Renal cortex interstitium (tissue), 11 donors: ENCODE data around the gene RIPK1. TPM values are rescaled to one million over a fixed set of nuclear protein-coding genes. Genes with fewer than 3 reads are reported as not detected.
A peak's percentile ranks its signal among the peaks of the same experiment; 100 is the strongest.
"Not testable (repeated sequence)": the region's sequence is repeated elsewhere in the genome, so short reads cannot be mapped to it uniquely, and the experiment has no call there.

Experiments
- DNase-seq, 11 donors: peaks; one replicate each; pipeline ENCODE4 v3.0.0-alpha.2; 2013; ENCODE audit warnings: low read depth in 9 of 11, low spot score in 4 of 11; ENCODE audit errors: extremely low read depth in 1 of 11
- polyA plus RNA-seq, 3 donors: library from polyadenylated mRNA; unstranded; fragments of 120-200 nt; gene quantifications; one replicate each; pipeline ENCODE4 v1.2.1, GENCODE V29; 2013; ENCODE audit not compliant: insufficient read length in 3 of 3

The RIPK1 gene
- polyA plus RNA-seq, 3 donors, result 24.6 to 26.8 (median 26.2) TPM

DNA sequence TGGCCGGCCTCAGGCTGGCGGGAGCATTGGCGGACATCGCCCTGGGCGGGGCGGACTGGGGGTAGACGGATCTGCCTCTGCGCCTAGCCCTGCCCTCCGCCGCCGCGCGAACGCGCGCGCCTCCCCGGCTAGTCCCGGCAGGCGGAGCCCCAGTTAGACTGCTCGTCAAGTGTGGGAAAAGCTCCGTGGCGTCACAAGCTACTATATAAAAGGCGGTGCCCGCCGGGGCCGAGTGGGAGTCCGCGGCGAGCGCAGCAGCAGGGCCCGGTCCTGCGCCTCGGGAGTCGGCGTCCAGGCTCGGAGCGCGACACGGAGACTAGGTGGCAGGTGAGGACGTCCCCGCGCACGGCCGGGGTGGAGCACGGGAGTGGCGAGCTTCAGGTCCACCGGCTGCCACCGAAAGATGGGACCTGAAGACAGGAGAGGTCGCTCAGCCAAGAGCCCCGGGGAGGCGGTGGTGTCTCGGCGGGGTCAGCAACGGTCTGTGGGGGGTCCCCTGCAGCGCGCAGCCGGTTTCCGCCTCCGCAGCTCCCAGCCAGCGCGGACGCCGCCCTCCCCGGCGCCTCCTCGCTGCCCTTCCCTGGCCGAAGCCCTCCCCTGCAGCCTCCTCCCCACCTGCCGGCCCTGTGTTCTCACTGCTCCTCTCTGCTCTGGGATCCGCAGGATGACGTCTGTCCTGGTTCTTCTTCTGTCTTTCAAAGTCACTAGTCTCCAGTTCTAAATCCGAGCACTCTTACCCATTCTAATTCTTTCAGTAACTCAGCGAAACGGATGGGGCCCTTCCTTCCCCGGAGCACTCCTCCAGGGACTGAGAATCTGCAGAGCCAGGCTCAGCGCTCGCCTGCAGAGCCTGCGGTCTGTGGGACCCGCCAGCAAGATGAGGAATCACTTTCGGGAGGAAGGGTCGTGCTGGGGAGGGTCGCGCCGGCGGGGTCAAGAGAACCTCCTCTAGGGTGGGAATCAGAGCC lies 4.3 kb upstream of the RIPK1 start:
- peak; percentile 55 to 88 (median 77) for DNase-seq

DNA sequence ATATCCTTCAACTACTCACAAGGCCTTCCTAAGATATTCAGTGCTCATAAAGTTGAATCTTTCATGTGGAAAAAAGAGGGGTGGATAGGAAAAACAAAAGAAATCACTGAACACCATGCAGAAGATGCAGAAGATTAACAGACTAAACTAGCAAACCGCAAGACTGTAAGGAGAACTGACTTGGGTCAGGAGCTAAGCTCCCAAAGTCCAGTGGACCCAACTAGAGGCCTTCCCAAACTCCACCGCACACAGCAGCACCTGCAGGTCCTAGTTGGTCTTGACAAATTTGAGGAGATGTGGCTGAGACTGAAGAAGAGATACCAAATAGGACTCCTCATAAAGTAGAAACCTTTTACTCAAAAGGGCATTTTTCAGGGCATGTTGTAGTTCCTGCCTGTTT lies 3.3 kb downstream of the RIPK1 start:
- no peak for DNase-seq

DNA sequence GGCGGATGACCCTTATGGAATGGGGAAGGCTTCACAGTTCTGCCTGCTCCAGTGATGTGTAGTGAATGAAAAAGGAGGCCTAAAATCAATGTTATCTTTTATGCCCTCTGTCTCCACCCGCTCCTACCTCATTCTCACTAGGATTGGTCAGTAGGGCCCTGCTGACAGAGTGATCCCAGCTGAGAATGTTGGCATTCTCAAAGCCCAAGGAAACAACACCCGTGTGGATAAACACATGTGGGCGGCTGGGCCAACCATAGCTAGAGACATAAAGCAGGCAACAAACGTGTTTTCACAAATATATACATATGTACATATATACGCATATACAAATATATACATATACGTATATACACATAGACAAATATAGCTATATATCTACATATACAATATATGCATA lies 4.5 kb downstream of the RIPK1 start:
- DNase-seq, result no peak

DNA sequence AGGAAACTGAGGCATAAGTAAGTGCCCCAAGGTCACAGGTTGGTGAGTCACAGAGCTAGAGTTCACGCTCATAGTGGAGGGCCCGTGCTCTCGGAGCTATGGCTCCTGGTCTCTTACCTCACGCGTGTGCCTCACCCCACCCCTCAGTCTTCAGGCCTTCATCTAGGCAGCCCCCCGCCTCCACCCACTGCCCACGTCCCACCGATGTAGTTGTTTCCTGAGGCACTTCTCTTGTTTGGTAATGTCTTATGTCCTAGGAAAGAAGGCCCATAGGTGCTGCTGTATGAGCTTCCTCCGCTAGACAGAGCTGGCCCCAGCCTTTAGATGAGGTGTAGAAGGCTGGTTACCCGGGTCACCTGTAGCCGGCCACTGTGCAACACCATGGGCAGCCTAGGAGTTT lies 5.1 kb downstream of the RIPK1 start:
- DNase-seq, result no peak

DNA sequence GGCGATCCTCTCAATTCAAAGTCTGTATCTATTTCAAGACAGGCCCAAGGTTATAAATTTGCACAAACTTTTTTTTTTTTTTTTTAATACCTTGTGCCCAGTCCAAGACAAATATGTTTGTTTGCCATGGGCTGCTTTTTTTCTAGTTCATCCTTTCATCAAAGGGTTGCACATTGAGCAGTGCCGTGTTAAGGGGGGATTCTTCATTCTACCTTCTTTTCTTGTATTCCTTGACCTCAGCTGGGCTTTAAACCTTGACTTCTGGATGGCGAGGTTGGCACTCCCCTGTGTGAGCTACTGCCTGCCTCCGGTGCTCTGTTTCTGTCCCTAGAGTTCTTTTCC lies 7.4 kb downstream of the RIPK1 start:
- DNase-seq, result no peak

DNA sequence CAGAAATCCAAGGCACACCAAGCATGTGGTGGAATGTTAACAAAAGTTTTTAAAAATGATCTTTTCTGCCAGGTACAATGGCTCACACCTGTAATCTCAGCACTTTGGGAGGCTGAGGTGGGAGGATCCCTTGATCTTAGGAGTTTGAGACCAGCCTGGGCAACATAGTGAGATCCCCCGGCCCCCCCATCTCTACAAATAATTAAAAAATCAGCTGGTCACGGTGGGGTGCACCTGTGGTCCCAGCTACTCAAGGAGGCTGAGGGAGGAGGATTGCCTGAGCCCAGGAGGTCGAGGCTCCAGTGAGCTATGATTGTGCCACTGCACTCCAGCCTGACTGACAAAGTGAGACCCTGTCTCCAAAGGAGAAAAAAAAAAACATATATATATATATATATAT lies 8.0 kb downstream of the RIPK1 start:
- DNase-seq, result no peak

DNA sequence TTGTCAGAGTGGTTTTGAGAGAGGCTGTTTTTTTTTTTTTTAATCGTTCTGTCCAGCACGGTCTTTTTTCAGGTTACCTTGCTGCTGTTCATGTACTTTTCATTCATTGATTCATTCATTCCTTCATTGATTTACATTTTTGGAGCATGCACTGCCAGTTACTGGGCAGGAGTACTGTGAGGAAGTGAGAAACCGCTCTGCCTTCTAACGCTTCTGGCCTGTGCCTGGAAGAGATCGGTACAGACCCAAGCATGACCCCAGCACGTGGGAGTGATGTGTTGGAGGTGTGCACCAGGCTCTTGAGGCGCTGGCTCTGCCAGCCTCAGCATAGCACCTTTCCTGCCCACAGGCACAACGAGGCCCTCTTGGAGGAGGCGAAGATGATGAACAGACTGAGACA lies 9.1 kb downstream of the RIPK1 start:
- no peak for DNase-seq

DNA sequence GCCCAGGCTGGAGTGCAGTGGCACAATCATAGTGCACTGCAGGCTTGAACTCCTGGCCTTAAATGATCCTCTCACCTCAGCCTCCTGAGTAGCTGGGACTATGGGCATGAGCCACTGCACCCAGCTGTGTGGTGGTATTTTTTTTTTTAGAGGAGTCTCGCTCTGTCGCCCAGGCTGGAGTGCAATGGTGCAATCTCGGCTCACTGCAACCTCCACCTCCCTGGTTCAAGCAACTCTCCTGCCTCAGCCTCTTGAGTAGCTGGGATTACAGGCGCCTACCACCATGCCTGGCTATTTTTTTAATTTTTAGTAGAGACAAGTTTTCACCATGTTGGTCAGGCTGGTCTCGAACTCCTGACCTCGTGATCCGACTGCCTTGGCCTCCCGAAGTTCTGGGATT lies 10.7 kb downstream of the RIPK1 start:
- not testable (repeated sequence) for DNase-seq

DNA sequence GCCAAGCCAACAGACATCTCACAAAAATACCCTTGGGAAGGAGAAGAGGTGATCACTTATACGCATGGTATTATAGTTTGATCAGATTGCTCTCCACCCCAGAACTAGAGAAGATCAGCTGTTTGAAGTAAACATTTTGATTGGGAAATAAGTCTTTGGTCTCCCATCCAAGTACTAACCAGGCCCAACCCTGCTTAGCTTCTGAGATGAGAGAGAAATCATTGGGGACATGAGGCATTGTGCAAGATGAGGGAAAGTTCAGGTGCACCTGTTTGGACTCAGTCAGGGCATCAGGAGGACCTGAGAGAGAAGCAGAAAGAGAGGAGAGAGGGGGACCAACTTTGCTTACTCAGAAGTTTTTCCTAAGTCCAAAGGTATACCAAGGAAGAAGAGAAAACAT lies 11.4 kb downstream of the RIPK1 start:
- no peak for DNase-seq

DNA sequence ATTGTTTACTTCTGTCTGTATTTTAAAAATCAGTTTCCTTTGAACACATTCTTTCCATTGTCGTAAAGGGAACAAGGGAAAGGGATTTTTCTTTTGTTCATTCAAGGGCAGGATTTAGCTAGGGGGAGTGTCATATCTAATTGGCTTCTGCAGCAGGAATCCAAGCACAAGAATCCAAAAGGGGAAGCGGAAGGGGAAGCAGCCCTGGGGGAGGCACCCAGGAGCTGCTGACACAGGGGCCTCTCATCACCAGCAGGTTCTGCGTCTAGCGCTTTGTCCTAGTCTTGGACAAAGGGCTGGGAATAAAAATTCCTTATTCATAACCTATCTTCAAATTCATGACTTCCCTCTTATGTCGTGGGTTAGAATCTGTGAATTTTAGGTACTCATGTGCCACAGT lies 13.7 kb downstream of the RIPK1 start:
- DNase-seq, result no peak

DNA sequence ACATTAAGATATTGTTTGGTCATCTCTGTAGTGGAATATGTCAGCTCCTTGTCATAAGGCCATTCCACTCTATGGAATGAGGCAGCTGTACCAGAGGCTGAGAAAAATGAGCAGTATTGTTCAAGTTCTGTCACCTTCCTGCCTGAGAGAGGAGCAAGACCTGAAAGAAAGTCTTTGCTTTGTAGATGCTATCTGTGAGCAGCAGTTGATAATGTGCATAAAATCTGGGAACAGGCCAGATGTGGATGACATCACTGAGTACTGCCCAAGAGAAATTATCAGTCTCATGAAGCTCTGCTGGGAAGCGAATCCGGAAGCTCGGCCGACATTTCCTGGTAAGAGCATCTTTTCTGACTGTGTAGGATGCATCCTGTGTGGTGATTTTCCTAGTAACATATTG lies 16.8 kb downstream of the RIPK1 start:
- no peak for DNase-seq

DNA sequence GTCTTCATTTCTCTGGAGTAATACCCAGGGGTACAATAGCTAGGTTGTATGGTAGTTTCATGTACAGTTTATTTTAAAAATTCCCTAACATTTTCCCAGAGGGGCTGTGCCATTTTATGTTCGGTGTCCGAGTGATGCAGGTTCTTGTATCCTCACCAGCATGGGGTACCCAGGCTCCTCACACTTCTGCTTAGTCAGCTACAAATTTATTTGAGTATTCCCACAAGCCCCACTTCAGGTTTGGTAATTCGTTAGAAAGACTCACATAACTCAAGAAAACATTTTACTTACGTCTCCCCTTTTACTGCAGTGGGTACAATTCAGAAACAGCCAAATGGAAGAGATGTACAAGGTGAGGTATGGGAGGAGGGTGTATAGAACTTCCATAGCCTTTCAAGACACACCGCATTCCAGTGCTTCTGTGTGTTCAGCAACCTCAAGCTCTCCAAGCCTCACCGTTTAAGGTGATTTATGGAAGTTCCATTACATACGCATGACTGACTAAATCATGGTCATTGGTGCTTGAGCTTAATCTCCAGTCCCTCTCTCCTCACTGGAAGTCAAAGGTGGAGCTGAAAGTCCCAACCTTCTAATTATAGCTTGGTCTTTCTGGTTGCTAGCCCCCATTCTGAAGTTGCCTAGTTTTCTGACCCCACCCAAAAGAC lies 18.1 kb downstream of the RIPK1 start:
- DNase-seq, result peak in 3 of 11 donors; percentile 21 to 30 (median 23)

DNA sequence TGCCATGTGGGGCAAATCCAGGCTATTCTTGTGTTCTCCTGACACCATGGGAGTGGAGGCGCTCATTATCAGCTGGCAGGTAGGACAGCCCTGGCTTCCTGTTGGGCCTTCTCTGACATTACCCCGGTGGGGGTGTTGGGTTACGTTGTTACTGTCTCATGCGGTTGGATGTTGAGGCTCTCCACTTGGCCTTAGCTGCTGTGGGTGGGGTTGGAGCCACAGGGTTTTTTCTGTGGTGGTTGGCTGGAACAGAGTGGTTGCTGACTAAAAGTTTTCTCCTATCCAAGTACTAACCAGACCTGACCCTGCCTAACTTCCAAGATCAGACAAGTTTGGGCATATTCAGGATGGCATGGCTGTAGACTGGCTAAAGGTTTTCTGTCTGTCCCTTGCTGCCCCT lies 20.2 kb downstream of the RIPK1 start:
- no peak for DNase-seq

DNA sequence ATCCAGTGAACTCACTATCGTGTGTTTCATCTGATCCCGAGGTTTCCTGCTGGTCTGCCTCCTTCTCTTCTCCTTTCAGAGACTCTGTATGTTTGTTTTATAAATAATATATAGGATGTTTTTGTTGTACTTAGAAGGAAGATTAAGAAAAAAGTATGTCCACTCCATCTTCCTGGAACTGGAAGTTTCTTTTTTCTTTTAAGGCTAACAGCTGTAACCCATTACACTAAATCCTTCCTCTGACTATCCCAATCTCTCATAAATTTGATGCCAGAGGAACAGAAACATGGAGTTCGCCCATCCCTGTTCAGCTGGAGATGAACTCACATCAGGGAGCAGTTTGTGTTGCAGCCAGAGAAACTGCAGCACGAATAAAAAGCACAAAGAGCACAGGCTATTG lies 20.7 kb downstream of the RIPK1 start:
- peak in 4 of 11 donors; percentile 17 to 57 (median 42) for DNase-seq

DNA sequence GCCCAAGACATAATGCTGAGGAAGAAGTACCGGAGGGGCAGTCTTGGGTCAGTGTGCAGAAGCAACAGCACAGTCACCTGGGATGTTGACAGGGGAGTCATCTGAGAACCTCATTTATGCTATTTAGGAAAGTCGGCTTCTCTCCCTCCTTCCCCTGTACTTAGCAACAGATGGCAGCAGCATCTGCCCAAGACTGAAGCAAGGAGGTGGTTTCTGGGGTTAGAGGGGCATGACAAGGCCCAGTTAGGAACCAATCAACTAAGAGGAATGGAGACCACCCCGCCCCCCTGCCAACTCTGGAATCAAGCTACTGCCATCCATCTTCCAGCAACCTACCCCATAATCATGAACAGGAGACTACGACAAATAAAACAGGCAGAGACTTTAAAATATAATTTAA lies 21.7 kb downstream of the RIPK1 start:
- no peak for DNase-seq

DNA sequence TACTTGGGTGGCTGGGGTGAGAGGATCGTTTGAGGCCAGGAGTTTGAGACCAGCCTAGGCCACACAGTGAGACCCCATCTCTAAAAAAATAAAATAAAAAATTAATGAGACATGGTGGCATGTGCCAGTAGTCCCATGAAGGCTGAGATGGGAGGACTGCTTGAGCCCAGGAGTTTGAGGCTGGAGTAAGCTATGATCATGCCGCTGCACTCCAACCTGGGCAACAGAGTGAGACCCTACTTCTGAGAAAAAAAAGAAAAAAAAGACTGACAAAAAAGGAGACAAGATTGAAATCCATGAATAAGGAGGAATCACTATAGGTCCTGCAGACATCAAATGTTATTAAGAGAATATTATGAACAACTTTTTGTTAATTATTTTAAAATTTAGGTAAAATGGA lies 26.5 kb downstream of the RIPK1 start:
- no peak for DNase-seq

DNA sequence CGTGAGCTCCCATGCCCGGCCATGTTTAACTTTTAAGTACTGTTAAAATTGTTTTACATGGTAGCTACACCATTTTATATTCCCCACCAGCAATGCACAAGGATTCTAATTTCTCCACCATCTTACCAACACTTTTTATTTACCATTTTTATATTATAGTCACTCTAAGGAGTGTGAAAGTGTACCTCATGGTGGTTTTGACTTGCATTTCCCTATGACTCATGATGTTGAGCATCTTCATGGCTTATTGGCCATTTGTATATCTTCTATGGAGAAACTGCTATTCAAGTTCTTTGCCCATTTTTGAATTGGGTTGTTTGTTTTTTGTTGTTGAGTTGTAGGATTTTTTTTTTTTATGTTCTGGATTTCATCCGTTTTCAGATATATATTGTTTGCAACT lies 34.6 kb downstream of the RIPK1 start:
- no peak for DNase-seq

DNA sequence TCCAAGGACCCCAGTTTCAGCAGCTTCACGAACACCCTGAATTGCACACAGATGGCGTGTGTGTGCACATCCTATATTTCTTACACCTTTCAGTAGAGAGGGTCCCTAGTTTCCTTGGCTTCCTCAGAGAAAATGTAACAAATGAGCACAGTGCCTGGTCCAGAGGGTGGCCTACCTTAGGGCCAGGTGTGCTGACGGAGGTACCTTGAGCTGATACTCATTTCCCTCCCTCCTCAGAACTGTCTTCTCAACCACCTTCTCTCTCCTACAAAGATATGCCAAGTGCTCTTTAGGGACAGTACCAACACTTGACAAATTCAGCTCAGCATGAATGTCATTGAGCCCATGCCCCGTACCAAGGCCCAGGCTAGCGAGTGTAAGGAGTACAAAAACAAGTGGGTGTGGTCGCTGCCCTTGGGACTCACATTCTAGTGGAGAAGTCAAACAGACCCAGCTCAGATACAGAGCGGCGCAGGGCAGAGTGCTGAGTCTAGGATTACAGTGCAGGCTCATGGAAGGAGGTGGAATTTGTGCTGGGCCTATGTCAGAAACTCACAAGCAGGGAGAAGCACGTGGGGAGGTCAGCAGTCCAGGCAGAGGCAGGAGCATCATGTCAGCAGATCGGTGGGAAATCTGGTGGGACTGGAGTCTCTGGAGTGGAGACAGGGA lies 40.6 kb downstream of the RIPK1 start:
- DNase-seq, result no peak

DNA sequence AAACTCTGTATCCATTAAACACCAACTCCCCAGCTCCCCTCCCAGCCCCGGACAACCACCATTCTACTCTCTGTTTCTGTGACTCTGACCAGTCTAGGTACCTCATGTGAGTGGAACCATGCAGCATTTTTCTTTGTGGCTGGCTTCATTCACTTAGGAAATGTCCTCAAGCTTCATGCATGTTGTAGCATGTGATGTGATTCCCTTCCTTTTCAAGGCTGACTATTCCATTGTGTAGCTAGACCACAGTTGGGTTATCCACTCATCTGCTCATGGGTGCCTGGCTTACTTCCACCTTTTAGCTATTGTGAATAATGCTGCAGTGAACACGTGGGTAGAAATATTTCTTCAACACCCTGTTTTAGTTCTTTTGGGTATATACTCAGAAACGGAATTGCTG lies 41.5 kb downstream of the RIPK1 start:
- no peak for DNase-seq

DNA sequence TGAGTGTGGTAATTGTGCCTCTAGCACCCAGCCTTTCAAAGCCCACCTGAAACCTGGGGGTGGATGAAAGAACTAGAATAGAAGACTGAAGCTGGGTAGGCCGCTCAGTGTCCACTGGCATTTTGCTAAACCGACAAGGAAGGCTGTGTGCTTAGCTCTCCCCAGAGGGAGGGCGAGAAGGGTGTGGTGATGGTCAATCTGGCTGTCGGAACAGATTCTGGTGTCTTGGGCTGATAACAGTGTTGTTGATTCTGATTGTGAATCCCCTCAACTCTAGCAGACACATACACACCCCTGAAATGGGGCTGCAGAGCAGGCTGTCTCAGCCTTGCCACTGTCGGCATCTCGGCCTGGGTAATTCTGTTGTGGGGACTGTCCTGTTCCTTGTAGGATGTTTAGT lies 46.1 kb downstream of the RIPK1 start:
- DNase-seq, result no peak
